Transverse colon (tissue), 4 donors: ENCODE data around the gene SGTB. TPM values are rescaled to one million over a fixed set of nuclear protein-coding genes. Genes with fewer than 3 reads are reported as not detected.
"Not testable (repeated sequence)": the region's sequence is repeated elsewhere in the genome, so short reads cannot be mapped to it uniquely, and the experiment has no call there.

Experiments used
- DNase-seq: peaks from one replicate; pipeline ENCODE4 v3.0.0-alpha.2; 2019
- H3K27ac ChIP-seq, 4 donors: fragments of 200-600 bp; sonication (generic); 2 replicates each; pipeline ENCODE4 v1.5.1; 2016 to 2018; ENCODE audit warnings: inconsistent platforms in 4 of 4
- H3K27me3 ChIP-seq: fragments of 200-600 bp; sonication (generic); 2 replicates; pipeline ENCODE4 v1.5.1; 2017; ENCODE audit warnings: inconsistent platforms
- H3K36me3 ChIP-seq, 4 donors: fragments of 200-600 bp; sonication (generic); 2 replicates each; pipeline ENCODE4 v1.5.1; 2017 to 2019; ENCODE audit warnings: inconsistent platforms in 4 of 4
- H3K4me1 ChIP-seq, 4 donors: fragments of 200-600 bp; sonication (generic); 2 replicates each; pipeline ENCODE4 v1.5.1; 2017 to 2020; ENCODE audit warnings: inconsistent platforms in 4 of 4
- H3K4me3 ChIP-seq, 4 donors: fragments of 200-600 bp; sonication (generic); 1 replicate in 1 of 4; 2 replicates in 3 of 4; pipeline versions ENCODE4 v1.5.1 to v1.6.1; 2017 to 2019; ENCODE audit warnings: inconsistent platforms in 4 of 4
- H3K9me3 ChIP-seq, 2 donors: fragments of 200-600 bp; sonication (generic); 2 replicates each; pipeline ENCODE4 v1.5.1; 2017 to 2019; ENCODE audit warnings: inconsistent platforms in 2 of 2
- EP300 ChIP-seq: sonication (generic); formaldehyde crosslinking; IDR thresholded peaks from one replicate; pipeline ENCODE4 v1.6.1; 2017; ENCODE audit warnings: antibody characterized with exemption, low read depth
- POLR2A ChIP-seq: fragments of 450-650 bp; IDR thresholded peaks from one replicate; pipeline ENCODE4 v1.6.1; 2016; ENCODE audit warnings: antibody characterized with exemption, mild to moderate bottlenecking, moderate library complexity
- POLR2AphosphoS5 ChIP-seq, 3 donors: sonication (generic); formaldehyde crosslinking; IDR thresholded peaks; one replicate each; pipeline ENCODE4 v1.6.1; 2016; ENCODE audit warnings: antibody characterized with exemption in 3 of 3
- WGBS, 2 donors: methylation state at CpG; one replicate each; pipeline ENCODE4 v1.1.5; 2018; ENCODE audit warnings: low coverage in 1 of 2; 5-methylcytosine and 5-hydroxymethylcytosine counted together
- in situ Hi-C, 4 donors: fragments of 200-750 bp; cut with MboI; loops; one replicate each; pipeline versions ENCODE4 v1.15.0 to v1.15.1; 2017; ENCODE audit warnings: low sequenced_read_pairs in 3 of 4, low pct_ligation_motif_present in 1 of 4, low pct_unique_long_range_greater_than_20kb in 1 of 4
- intact Hi-C: fragments of 100-400 bp; cut with DNase I; formaldehyde crosslinking; loops from one replicate; pipeline ENCODE4 v1.15.1; 2023; ENCODE audit warnings: low total_unique reads
- total RNA-seq, 4 donors: library from RNA; depleted of rRNA; stranded (reverse); fragments of >200 nt; gene quantifications; one replicate each; pipeline ENCODE4 v1.1.0, GENCODE V29; 2016
- TF ChIP-seq, protein P1 (sequence below), 5 experiments: fragments of 200-600 bp in 3 of 5; fragments of 450-650 bp in 2 of 5; sonication (generic) in 3 of 5; IDR thresholded peaks; 1 replicate in 2 of 5; 2 replicates in 3 of 5; pipeline ENCODE4 v1.5.1; 2016 to 2017; ENCODE audit warnings: antibody characterized with exemption in 5 of 5, inconsistent platforms in 3 of 5, mild to moderate bottlenecking in 2 of 5, moderate library complexity in 1 of 5

The SGTB gene
- total RNA-seq, 4 donors from 2014 or later, result 0.37 to 9.2 (median 4.0) TPM

DNA sequence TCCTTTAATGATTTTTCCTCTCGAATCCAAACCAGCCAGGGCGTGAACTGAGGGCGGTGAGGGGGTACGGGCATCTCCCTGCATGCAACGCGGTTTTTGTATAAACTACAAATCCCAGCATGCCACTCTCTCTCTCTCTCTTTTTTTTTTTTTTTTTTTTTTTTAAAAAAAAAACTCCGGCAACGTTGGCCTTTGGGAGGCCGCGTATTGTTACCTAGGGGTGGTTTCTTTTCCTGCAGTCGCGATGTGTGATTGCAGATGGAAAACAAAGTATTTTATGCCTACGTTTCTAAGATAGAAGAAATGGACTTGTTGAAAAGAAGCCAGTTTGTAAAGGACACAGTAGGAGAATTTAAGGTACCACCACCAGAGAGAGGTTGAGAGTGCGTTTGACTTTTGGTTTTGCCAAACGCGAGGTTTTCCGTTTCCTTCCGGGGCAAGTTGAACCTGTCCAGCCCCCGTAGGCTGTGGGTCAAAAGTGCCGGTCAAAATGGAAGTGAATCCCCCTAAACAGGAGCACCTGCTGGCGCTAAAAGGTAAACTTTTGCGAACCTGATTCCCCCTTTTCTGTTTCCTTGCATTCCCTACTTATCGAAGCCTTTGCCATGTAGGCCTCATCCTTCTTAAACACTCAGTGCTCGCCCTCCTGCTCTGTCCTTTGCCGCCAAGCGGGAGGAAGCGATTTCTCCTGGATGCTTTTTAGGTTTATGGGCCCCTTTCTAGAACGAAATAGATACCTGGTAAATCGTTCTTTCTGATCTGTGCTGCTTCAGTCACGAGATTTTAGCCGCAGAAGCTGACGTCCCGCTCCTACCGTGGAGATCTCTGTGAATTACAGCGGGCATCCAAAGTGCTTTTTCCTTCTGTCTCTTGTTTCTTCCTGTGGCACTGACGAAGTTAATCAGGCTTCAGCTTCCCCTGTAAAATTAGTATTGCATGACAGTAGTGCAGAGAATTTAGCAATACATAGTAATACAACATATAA is 97.0 kb downstream of the SGTB start, which contains the start of the genes SHLD3 and TRAPPC13:
Gene SHLD3, plus strand, starts transcription at position 457 of the 985 bp plus-strand sequence. CDS start 4,561 bp downstream, outside the sequence.
Gene TRAPPC13, plus strand, starts transcription at position 457 of the 985 bp plus-strand sequence. Its CDS starts 34 bp downstream, at position 491.
- Histone ChIP-seq H3K36me3 (peaks cover 0 to 10% (median 3%) of the 10 kb centered on the region in 4 donors), H3K4me3 (peak within 1 kb of the TSS; percentile 57 to 90 (median 85)), H3K27me3 (no peaks in the 10 kb centered on the region), H3K27ac (peak within 1 kb of the TSS; percentile 82 to 92 (median 87)), H3K9me3 (no peaks in the 10 kb centered on the region), H3K4me1 (peaks cover 15 to 33% (median 21%) of the 10 kb centered on the region in 4 donors)
- in situ Hi-C loops (no loop called here), intact Hi-C loops (no loop called here)
- peak; percentile 87 for DNase-seq
- TF ChIP-seq POLR2AphosphoS5 (IDR thresholded peaks at IDR 0.05) (peak; percentile 46 to 70 (median 63)), POLR2A (peak; percentile 11), EP300 (no peak)
- TF ChIP-seq, protein P1, sequence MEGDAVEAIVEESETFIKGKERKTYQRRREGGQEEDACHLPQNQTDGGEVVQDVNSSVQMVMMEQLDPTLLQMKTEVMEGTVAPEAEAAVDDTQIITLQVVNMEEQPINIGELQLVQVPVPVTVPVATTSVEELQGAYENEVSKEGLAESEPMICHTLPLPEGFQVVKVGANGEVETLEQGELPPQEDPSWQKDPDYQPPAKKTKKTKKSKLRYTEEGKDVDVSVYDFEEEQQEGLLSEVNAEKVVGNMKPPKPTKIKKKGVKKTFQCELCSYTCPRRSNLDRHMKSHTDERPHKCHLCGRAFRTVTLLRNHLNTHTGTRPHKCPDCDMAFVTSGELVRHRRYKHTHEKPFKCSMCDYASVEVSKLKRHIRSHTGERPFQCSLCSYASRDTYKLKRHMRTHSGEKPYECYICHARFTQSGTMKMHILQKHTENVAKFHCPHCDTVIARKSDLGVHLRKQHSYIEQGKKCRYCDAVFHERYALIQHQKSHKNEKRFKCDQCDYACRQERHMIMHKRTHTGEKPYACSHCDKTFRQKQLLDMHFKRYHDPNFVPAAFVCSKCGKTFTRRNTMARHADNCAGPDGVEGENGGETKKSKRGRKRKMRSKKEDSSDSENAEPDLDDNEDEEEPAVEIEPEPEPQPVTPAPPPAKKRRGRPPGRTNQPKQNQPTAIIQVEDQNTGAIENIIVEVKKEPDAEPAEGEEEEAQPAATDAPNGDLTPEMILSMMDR (IDR thresholded peaks at IDR 0.05), result peak in 4 of 5 experiments; percentile 4 to 50 (median 22)
- WGBS, 2 donors, result 0% methylated on average over 21 to 36 of the region's 36 CpGs

DNA sequence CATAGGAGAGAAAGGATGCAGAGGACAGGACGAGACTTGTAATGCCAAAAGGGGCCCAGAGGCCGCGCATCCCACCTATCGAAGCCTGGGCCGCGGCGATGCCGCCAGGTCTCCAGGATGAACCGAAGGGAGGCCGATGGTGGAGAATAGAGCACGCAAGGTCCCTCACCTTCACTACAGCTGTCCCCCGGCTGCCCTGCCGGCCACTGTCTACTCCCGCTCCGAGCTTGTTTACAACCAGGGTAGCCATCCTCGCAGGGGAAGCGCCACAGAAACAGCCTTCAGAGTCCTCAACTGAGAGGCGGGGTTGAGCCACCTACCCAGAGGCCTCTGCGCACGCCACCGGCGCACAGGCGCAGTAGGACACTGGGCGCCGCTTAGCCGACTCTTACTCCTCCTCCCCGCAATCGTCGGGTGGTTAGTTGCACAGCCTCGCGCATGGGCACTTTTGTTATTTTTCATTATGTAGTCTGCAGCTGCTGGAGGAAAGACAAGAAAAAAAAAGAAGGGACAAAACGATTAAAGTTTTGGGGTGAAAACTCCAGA is 97.8 kb downstream of the SGTB start, which contains the start of gene TRIM23:
Gene TRIM23, minus strand, starts transcription at position 309 of the 546 bp plus-strand sequence. Its CDS starts 59 bp downstream, at position 250.
- no peaks in the 10 kb centered on the region for H3K9me3 ChIP-seq
- in situ Hi-C loops, result no loop called here
- intact Hi-C loops, result no loop called here
- peak; percentile 93 for DNase-seq
- H3K27me3 ChIP-seq, result no peaks in the 10 kb centered on the region
- peaks cover 15 to 33% (median 21%) of the 10 kb centered on the region in 4 donors for H3K4me1 ChIP-seq
- H3K36me3 ChIP-seq, result peaks cover 0 to 7% (median 0%) of the 10 kb centered on the region in 4 donors
- peak within 1 kb of the TSS; percentile 82 to 92 (median 87) for H3K27ac ChIP-seq
- H3K4me3 ChIP-seq, result peak within 1 kb of the TSS; percentile 57 to 90 (median 85)
- TF ChIP-seq EP300 (no peak), POLR2AphosphoS5 (IDR thresholded peaks at IDR 0.05) (peak; percentile 35 to 59 (median 49)), POLR2A (peak; percentile 38)
- TF ChIP-seq, protein P1 (IDR thresholded peaks at IDR 0.05), result peak in 2 of 5 experiments; percentile 6
- 0 to 1% methylated on average over 2 to 32 of the region's 32 CpGs for WGBS, 2 donors

DNA sequence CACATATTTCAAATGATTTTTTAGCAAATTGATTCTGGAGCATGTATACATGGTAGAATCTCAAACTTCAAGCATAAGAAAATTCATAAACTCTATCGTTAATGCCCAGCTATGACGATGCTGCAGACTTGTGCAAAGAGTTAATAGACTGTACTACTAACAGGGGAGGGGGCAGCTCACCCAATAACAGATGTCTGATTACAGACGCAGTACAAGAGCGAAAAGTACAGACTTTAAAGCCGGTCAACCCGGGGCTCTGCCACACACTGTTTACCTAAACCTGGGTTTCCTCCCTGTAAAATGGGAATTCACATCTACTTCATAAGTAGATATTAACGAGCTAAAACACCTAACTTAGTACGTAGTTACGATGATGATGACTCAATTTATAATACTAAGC is 98.4 kb downstream of the SGTB start:
- TF ChIP-seq POLR2AphosphoS5 (IDR thresholded peaks at IDR 0.05) (no peak), EP300 (no peak), POLR2A (no peak)
- TF ChIP-seq, protein P1 (IDR thresholded peaks at IDR 0.05), result no peak
- H3K4me1 ChIP-seq, result peaks cover 15 to 33% (median 21%) of the 10 kb centered on the region in 4 donors
- intact Hi-C loops, result no loop called here

DNA sequence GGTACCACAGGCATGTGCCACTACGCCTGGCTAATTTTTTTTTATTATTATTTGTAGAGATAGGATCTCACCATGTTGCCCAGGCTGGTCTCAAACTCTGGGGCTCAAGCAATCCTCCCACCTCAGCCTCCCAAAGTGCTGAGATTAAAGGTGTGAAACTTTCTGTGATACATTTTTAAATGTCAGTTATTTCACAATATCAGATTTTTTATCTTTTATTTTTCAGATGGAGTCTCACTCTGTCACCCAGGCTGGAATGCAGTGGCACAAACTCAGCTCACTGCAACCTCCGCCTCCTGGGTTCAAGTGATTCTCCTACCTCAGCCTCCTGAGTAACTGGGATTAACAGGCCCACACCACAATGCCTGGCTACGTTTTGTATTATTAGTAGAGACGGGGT is 99.9 kb downstream of the SGTB start:
- WGBS, 2 donors, result 86% methylated on average over 4 of the region's 4 CpGs

More for the DNA sequence above, 98.4 kb downstream of the SGTB start:
- peaks cover 0 to under 1% (median 0%) of the 10 kb centered on the region in 4 donors for H3K36me3 ChIP-seq
- peak overlapping the region; percentile 57 to 90 (median 85) for H3K4me3 ChIP-seq
- no peaks in the 10 kb centered on the region for H3K9me3 ChIP-seq
- no peak for DNase-seq
- peak overlapping the region; percentile 82 to 92 (median 87) for H3K27ac ChIP-seq
- no peaks in the 10 kb centered on the region for H3K27me3 ChIP-seq
- 5 to 6% methylated on average over 7 to 9 of the region's 9 CpGs for WGBS, 2 donors
- in situ Hi-C loops, result no loop called here

More for the DNA sequence above, 99.9 kb downstream of the SGTB start:
- H3K27ac ChIP-seq, H3K4me3 ChIP-seq, in situ Hi-C loops, intact Hi-C loops, DNase-seq, H3K9me3 ChIP-seq, H3K27me3 ChIP-seq, H3K36me3 ChIP-seq: not testable (repeated sequence)
- peaks cover 15 to 33% (median 21%) of the 10 kb centered on the region in 4 donors for H3K4me1 ChIP-seq
